ENCODE data around the gene ITK. TPM values are rescaled to one million over a fixed set of nuclear protein-coding genes. Genes with fewer than 3 reads are reported as not detected.
"Not testable (repeated sequence)": the region's sequence is repeated elsewhere in the genome, so short reads cannot be mapped to it uniquely, and the experiment has no call there.

Gene ITK
- total RNA-seq, 1 donor from 2014 or later, result under 0.01 TPM

GRCh38 chr5:157205708-157206107, 25.1 kb downstream of the ITK start:
- Histone ChIP-seq H3K27ac (ENCODE audit: low read depth, low read length) (no peak overlapping the region), H3K36me3 (ENCODE audit: control insufficient read depth in 3 of 3, insufficient read depth in 3 of 3, low read length in 3 of 3) (no peaks in the 10 kb centered on the region), H3K4me1 (ENCODE audit: control insufficient read depth in 3 of 3, insufficient read depth in 3 of 3, low read length in 3 of 3) (no peaks in the 10 kb centered on the region), H3K4me3 (ENCODE audit: low read length in 3 of 3) (no peak overlapping the region), H3K9ac (ENCODE audit: low read depth in 1 of 3, low read length in 3 of 3) (no peak overlapping the region), H3K27me3 (ENCODE audit: control insufficient read depth in 3 of 3, insufficient read depth in 3 of 3, low read length in 3 of 3) (peaks cover 0 to 3% (median 0%) of the 10 kb centered on the region in 3 donors), H3K9me3 (ENCODE audit: control insufficient read depth in 3 of 3, low read length in 3 of 3) (no peaks in the 10 kb centered on the region)

- H3K27me3 ChIP-seq (ENCODE audit: control insufficient read depth in 3 of 3, insufficient read depth in 3 of 3, low read length in 3 of 3); H3K9ac ChIP-seq (ENCODE audit: low read depth in 1 of 3, low read length in 3 of 3); H3K27ac ChIP-seq (ENCODE audit: low read depth, low read length); H3K9me3 ChIP-seq (ENCODE audit: control insufficient read depth in 3 of 3, low read length in 3 of 3); H3K4me3 ChIP-seq (ENCODE audit: low read length in 3 of 3); H3K36me3 ChIP-seq (ENCODE audit: control insufficient read depth in 3 of 3, insufficient read depth in 3 of 3, low read length in 3 of 3); H3K4me1 ChIP-seq (ENCODE audit: control insufficient read depth in 3 of 3, insufficient read depth in 3 of 3, low read length in 3 of 3): not testable (repeated sequence)
Measured at GRCh38 chr5:157210652-157211051, 30.0 kb downstream of the ITK start.

- H3K9me3 ChIP-seq (ENCODE audit: control insufficient read depth in 3 of 3, low read length in 3 of 3), result no peaks in the 10 kb centered on the region
- no peaks in the 10 kb centered on the region for H3K36me3 ChIP-seq (ENCODE audit: control insufficient read depth in 3 of 3, insufficient read depth in 3 of 3, low read length in 3 of 3)
- H3K4me1 ChIP-seq (ENCODE audit: control insufficient read depth in 3 of 3, insufficient read depth in 3 of 3, low read length in 3 of 3), result no peaks in the 10 kb centered on the region
- peaks cover 0 to 3% (median 0%) of the 10 kb centered on the region in 3 donors for H3K27me3 ChIP-seq (ENCODE audit: control insufficient read depth in 3 of 3, insufficient read depth in 3 of 3, low read length in 3 of 3)
- no peak overlapping the region for H3K27ac ChIP-seq (ENCODE audit: low read depth, low read length)
- no peak overlapping the region for H3K4me3 ChIP-seq (ENCODE audit: low read length in 3 of 3)
- H3K9ac ChIP-seq (ENCODE audit: low read depth in 1 of 3, low read length in 3 of 3), result no peak overlapping the region
Measured at GRCh38 chr5:157212307-157212706, 31.7 kb downstream of the ITK start.

- Histone ChIP-seq H3K27me3 (ENCODE audit: control insufficient read depth in 3 of 3, insufficient read depth in 3 of 3, low read length in 3 of 3) (peaks cover 0 to 3% (median 0%) of the 10 kb centered on the region in 3 donors), H3K4me1 (ENCODE audit: control insufficient read depth in 3 of 3, insufficient read depth in 3 of 3, low read length in 3 of 3) (no peaks in the 10 kb centered on the region), H3K36me3 (ENCODE audit: control insufficient read depth in 3 of 3, insufficient read depth in 3 of 3, low read length in 3 of 3) (no peaks in the 10 kb centered on the region), H3K9me3 (ENCODE audit: control insufficient read depth in 3 of 3, low read length in 3 of 3) (no peaks in the 10 kb centered on the region), H3K4me3 (ENCODE audit: low read length in 3 of 3) (no peak overlapping the region), H3K27ac (ENCODE audit: low read depth, low read length) (no peak overlapping the region), H3K9ac (ENCODE audit: low read depth in 1 of 3, low read length in 3 of 3) (no peak overlapping the region)
Measured at GRCh38 chr5:157213527-157214243, 33.0 kb downstream of the ITK start.

- Histone ChIP-seq H3K27ac (ENCODE audit: low read depth, low read length) (no peak overlapping the region), H3K9me3 (ENCODE audit: control insufficient read depth in 3 of 3, low read length in 3 of 3) (no peaks in the 10 kb centered on the region)
Measured at GRCh38 chr5:157214415-157214814, 33.8 kb downstream of the ITK start.

GRCh38 chr5:157214861-157215513, 34.3 kb downstream of the ITK start:
- Histone ChIP-seq H3K4me1 (ENCODE audit: control insufficient read depth in 3 of 3, insufficient read depth in 3 of 3, low read length in 3 of 3) (no peaks in the 10 kb centered on the region), H3K9me3 (ENCODE audit: control insufficient read depth in 3 of 3, low read length in 3 of 3) (no peaks in the 10 kb centered on the region), H3K27me3 (ENCODE audit: control insufficient read depth in 3 of 3, insufficient read depth in 3 of 3, low read length in 3 of 3) (no peaks in the 10 kb centered on the region), H3K4me3 (ENCODE audit: low read length in 3 of 3) (no peak overlapping the region), H3K9ac (ENCODE audit: low read depth in 1 of 3, low read length in 3 of 3) (no peak overlapping the region), H3K27ac (ENCODE audit: low read depth, low read length) (no peak overlapping the region), H3K36me3 (ENCODE audit: control insufficient read depth in 3 of 3, insufficient read depth in 3 of 3, low read length in 3 of 3) (no peaks in the 10 kb centered on the region)

More at GRCh38 chr5:157214415-157214814, 33.8 kb downstream of the ITK start:
- Histone ChIP-seq H3K27me3 (ENCODE audit: control insufficient read depth in 3 of 3, insufficient read depth in 3 of 3, low read length in 3 of 3) (peaks cover 0 to under 1% (median 0%) of the 10 kb centered on the region in 3 donors), H3K9ac (ENCODE audit: low read depth in 1 of 3, low read length in 3 of 3) (no peak overlapping the region), H3K4me1 (ENCODE audit: control insufficient read depth in 3 of 3, insufficient read depth in 3 of 3, low read length in 3 of 3) (no peaks in the 10 kb centered on the region), H3K4me3 (ENCODE audit: low read length in 3 of 3) (no peak overlapping the region), H3K36me3 (ENCODE audit: control insufficient read depth in 3 of 3, insufficient read depth in 3 of 3, low read length in 3 of 3) (no peaks in the 10 kb centered on the region)

- Histone ChIP-seq H3K4me3 (ENCODE audit: low read length in 3 of 3) (no peak overlapping the region), H3K27ac (ENCODE audit: low read depth, low read length) (no peak overlapping the region), H3K4me1 (ENCODE audit: control insufficient read depth in 3 of 3, insufficient read depth in 3 of 3, low read length in 3 of 3) (no peaks in the 10 kb centered on the region), H3K9me3 (ENCODE audit: control insufficient read depth in 3 of 3, low read length in 3 of 3) (no peaks in the 10 kb centered on the region), H3K36me3 (ENCODE audit: control insufficient read depth in 3 of 3, insufficient read depth in 3 of 3, low read length in 3 of 3) (no peaks in the 10 kb centered on the region), H3K27me3 (ENCODE audit: control insufficient read depth in 3 of 3, insufficient read depth in 3 of 3, low read length in 3 of 3) (no peaks in the 10 kb centered on the region), H3K9ac (ENCODE audit: low read depth in 1 of 3, low read length in 3 of 3) (no peak overlapping the region)
Measured at GRCh38 chr5:157215514-157216167, 35.0 kb downstream of the ITK start.

- Histone ChIP-seq H3K4me3 (ENCODE audit: low read length in 3 of 3) (no peak overlapping the region), H3K36me3 (ENCODE audit: control insufficient read depth in 3 of 3, insufficient read depth in 3 of 3, low read length in 3 of 3) (no peaks in the 10 kb centered on the region), H3K27me3 (ENCODE audit: control insufficient read depth in 3 of 3, insufficient read depth in 3 of 3, low read length in 3 of 3) (no peaks in the 10 kb centered on the region), H3K27ac (ENCODE audit: low read depth, low read length) (no peak overlapping the region), H3K9ac (ENCODE audit: low read depth in 1 of 3, low read length in 3 of 3) (no peak overlapping the region), H3K4me1 (ENCODE audit: control insufficient read depth in 3 of 3, insufficient read depth in 3 of 3, low read length in 3 of 3) (no peaks in the 10 kb centered on the region), H3K9me3 (ENCODE audit: control insufficient read depth in 3 of 3, low read length in 3 of 3) (no peaks in the 10 kb centered on the region)
Measured at GRCh38 chr5:157216391-157217142, 35.9 kb downstream of the ITK start.

GRCh38 chr5:157217289-157218024, 36.8 kb downstream of the ITK start:
- no peak overlapping the region for H3K9ac ChIP-seq (ENCODE audit: low read depth in 1 of 3, low read length in 3 of 3)
- no peak overlapping the region for H3K4me3 ChIP-seq (ENCODE audit: low read length in 3 of 3)
- no peaks in the 10 kb centered on the region for H3K9me3 ChIP-seq (ENCODE audit: control insufficient read depth in 3 of 3, low read length in 3 of 3)
- no peaks in the 10 kb centered on the region for H3K36me3 ChIP-seq (ENCODE audit: control insufficient read depth in 3 of 3, insufficient read depth in 3 of 3, low read length in 3 of 3)
- H3K27me3 ChIP-seq (ENCODE audit: control insufficient read depth in 3 of 3, insufficient read depth in 3 of 3, low read length in 3 of 3), result no peaks in the 10 kb centered on the region
- H3K4me1 ChIP-seq (ENCODE audit: control insufficient read depth in 3 of 3, insufficient read depth in 3 of 3, low read length in 3 of 3), result no peaks in the 10 kb centered on the region
- no peak overlapping the region for H3K27ac ChIP-seq (ENCODE audit: low read depth, low read length)

Data from skeletal muscle tissue (tissue), 4 donors.